K562 (cell line): ENCODE data around the gene CAGE1. TPM values are rescaled to one million over a fixed set of nuclear protein-coding genes. Genes with fewer than 3 reads are reported as not detected.

Experiments
- ESRRA ChIP-seq: fragments of 450-650 bp; IDR thresholded peaks from 2 replicates; pipeline ENCODE4 v1.6.1; 2014; ENCODE audit warnings: low read depth, mild to moderate bottlenecking, moderate library complexity, borderline replicate concordance
- EWSR1 ChIP-seq: fragments of 450-650 bp; IDR thresholded peaks from 2 replicates; pipeline ENCODE4 v1.6.1; 2018; ENCODE audit warnings: borderline replicate concordance, mild to moderate bottlenecking, low read depth, moderate library complexity; ENCODE audit not compliant: partially characterized antibody
- FOXP1 ChIP-seq: sonication (generic); formaldehyde crosslinking; IDR thresholded peaks from 2 replicates; pipeline ENCODE4 v1.8.0; 2022; ENCODE audit warnings: mild to moderate bottlenecking, missing genetic modification reagents
- GTF2B ChIP-seq: IDR thresholded peaks from 2 replicates; pipeline ENCODE4 v1.6.1; 2011; ENCODE audit not compliant: insufficient read length; ENCODE audit errors: extremely low read depth
- HMG20B ChIP-seq: fragments of 250-450 bp; sonication (Bioruptor Pico); IDR thresholded peaks from 2 replicates; pipeline ENCODE4 v1.5.0; 2021; ENCODE audit warnings: mild to moderate bottlenecking
- ILF3 ChIP-seq: fragments of 450-650 bp; IDR thresholded peaks from 2 replicates; pipeline ENCODE4 v1.6.1; 2018; ENCODE audit warnings: antibody characterized with exemption, mild to moderate bottlenecking, moderate library complexity, borderline replicate concordance
- MAFK ChIP-seq: IDR thresholded peaks from 2 replicates; pipeline ENCODE4 v1.6.1; 2011; ENCODE audit warnings: low read length, improper control_type of control experiment
- MTA3 ChIP-seq: fragments of 450-650 bp; formaldehyde crosslinking; IDR thresholded peaks from 2 replicates; pipeline ENCODE4 v1.6.1; 2017; ENCODE audit warnings: mild to moderate bottlenecking, borderline replicate concordance
- MTF1 ChIP-seq: fragments of 250-450 bp; sonication (Bioruptor Pico); IDR thresholded peaks from 2 replicates; pipeline ENCODE4 v1.9.0; 2021; ENCODE audit warnings: moderate library complexity, mild to moderate bottlenecking, inconsistent platforms, borderline replicate concordance
- PHF8 ChIP-seq: fragments of 200-600 bp; sonication (generic); IDR thresholded peaks from 2 replicates; pipeline ENCODE4 v1.6.1; 2012; ENCODE audit warnings: mixed run types, mild to moderate bottlenecking, inconsistent platforms, low read length, moderate library complexity, borderline replicate concordance
- PHTF2 ChIP-seq: fragments of 250-450 bp; sonication (Bioruptor Pico); IDR thresholded peaks from 2 replicates; pipeline ENCODE4 v1.5.0; 2021; ENCODE audit warnings: mild to moderate bottlenecking
- PURB ChIP-seq: sonication (generic); formaldehyde crosslinking; IDR thresholded peaks from 2 replicates; pipeline ENCODE4 v1.9.0; 2021; ENCODE audit warnings: low read depth, mild to moderate bottlenecking, missing genetic modification reagents
- SIRT6 ChIP-seq: IDR thresholded peaks from one replicate; pipeline ENCODE4 v1.6.1; 2012; ENCODE audit warnings: low read depth, mild to moderate bottlenecking, control low read depth, inconsistent platforms, low read length, moderate library complexity
- SMARCE1 ChIP-seq: fragments of 450-650 bp; IDR thresholded peaks from 2 replicates; pipeline ENCODE4 v1.7.1; 2016; ENCODE audit warnings: mild to moderate bottlenecking
- SRSF7 ChIP-seq: fragments of 200-400 bp; formaldehyde crosslinking; optimal IDR thresholded peaks from 2 replicates; pipeline ENCODE3; 2017; ENCODE audit warnings: mild to moderate bottlenecking, low read depth, low read length
- TEAD4 ChIP-seq, 2 experiments: sonication (generic) in 1 of 2; formaldehyde crosslinking in 1 of 2; IDR thresholded peaks; 2 replicates each; pipeline versions ENCODE4 v1.6.1 to v1.8.0; 2012 to 2022; ENCODE audit warnings: borderline replicate concordance in 1 of 2, inconsistent platforms in 1 of 2, low read length in 1 of 2, mild to moderate bottlenecking in 1 of 2, missing genetic modification reagents in 1 of 2
- polyA plus RNA-seq, 8 experiments: library from polyadenylated mRNA; depleted of rRNA in 4 of 8; stranded (reverse) in 5 of 8; unstranded in 3 of 8; fragments of >200 nt; fragmentation: Nextera tagmentation in 2 of 8; fragmentation: Illumina TruSeq in 1 of 8; extraction: Ambion mirVana in 2 of 8; extraction: Trizol in 1 of 8; gene quantifications; 2 replicates each; pipeline versions ENCODE4 v1.2.1 to v1.2.3, GENCODE V29; 2011 to 2014; ENCODE audit warnings: inconsistent platforms in 1 of 8, missing spikeins in 1 of 8
- total RNA-seq, 7 experiments: library from RNA; depleted of rRNA in 6 of 7; stranded (reverse); fragments of >200 nt in 6 of 7; fragmentation: Illumina TruSeq in 2 of 7; extraction: Trizol in 2 of 7; gene quantifications; 2 replicates each; pipeline versions ENCODE4 v1.2.1 to v1.2.3, GENCODE V29; 2011 to 2021; ENCODE audit warnings: low replicate concordance in 1 of 7
- TF ChIP-seq, protein P1 (sequence below): sonication (generic); formaldehyde crosslinking; IDR thresholded peaks from 2 replicates; pipeline ENCODE4 v1.8.0; 2023; ENCODE audit warnings: mild to moderate bottlenecking, missing genetic modification reagents
- TF ChIP-seq, protein P2 (sequence below): sonication (generic); formaldehyde crosslinking; IDR thresholded peaks from 2 replicates; pipeline ENCODE4 v1.8.0; 2022; ENCODE audit warnings: mild to moderate bottlenecking, missing genetic modification reagents
- TF ChIP-seq, protein P3 (sequence below): fragments of 250-450 bp; sonication (Bioruptor Pico); IDR thresholded peaks from 2 replicates; pipeline ENCODE4 v1.8.0; 2022; ENCODE audit warnings: moderate library complexity, mild to moderate bottlenecking, inconsistent platforms
- TF ChIP-seq, protein P4 (sequence below): fragments of 250-450 bp; sonication (Bioruptor Pico); IDR thresholded peaks from 2 replicates; pipeline ENCODE4 v1.8.0; 2022; ENCODE audit warnings: moderate library complexity, mild to moderate bottlenecking, inconsistent platforms

The CAGE1 gene
- total and polyA plus RNA-seq, 9 of the 15 experiments (the other 6 are each of a cell fraction or from before 2014, with no cell fraction given), result 0.13 to 0.33 (median 0.18) TPM; not detected in 4

GRCh38 chr6:7311917-7312615 is 77.5 kb downstream of the CAGE1 start (continued):
- TF ChIP-seq SRSF7, result no peak
- no peak for TF ChIP-seq PURB (CRISPR knock-in tag)
- TF ChIP-seq TEAD4 (IDR thresholded peaks at IDR 0.05; ENCODE audit: low read length), result no peak
- TF ChIP-seq TEAD4 (CRISPR knock-in tag; IDR thresholded peaks at IDR 0.05; ENCODE audit: borderline replicate concordance), result no peak
- no peak for TF ChIP-seq SIRT6
- TF ChIP-seq, protein P1, sequence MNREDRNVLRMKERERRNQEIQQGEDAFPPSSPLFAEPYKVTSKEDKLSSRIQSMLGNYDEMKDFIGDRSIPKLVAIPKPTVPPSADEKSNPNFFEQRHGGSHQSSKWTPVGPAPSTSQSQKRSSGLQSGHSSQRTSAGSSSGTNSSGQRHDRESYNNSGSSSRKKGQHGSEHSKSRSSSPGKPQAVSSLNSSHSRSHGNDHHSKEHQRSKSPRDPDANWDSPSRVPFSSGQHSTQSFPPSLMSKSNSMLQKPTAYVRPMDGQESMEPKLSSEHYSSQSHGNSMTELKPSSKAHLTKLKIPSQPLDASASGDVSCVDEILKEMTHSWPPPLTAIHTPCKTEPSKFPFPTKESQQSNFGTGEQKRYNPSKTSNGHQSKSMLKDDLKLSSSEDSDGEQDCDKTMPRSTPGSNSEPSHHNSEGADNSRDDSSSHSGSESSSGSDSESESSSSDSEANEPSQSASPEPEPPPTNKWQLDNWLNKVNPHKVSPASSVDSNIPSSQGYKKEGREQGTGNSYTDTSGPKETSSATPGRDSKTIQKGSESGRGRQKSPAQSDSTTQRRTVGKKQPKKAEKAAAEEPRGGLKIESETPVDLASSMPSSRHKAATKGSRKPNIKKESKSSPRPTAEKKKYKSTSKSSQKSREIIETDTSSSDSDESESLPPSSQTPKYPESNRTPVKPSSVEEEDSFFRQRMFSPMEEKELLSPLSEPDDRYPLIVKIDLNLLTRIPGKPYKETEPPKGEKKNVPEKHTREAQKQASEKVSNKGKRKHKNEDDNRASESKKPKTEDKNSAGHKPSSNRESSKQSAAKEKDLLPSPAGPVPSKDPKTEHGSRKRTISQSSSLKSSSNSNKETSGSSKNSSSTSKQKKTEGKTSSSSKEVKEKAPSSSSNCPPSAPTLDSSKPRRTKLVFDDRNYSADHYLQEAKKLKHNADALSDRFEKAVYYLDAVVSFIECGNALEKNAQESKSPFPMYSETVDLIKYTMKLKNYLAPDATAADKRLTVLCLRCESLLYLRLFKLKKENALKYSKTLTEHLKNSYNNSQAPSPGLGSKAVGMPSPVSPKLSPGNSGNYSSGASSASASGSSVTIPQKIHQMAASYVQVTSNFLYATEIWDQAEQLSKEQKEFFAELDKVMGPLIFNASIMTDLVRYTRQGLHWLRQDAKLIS (CRISPR knock-in tag), result no peak
- TF ChIP-seq PHF8, result no peak
- no peak for TF ChIP-seq EWSR1
- no peak for TF ChIP-seq GTF2B
- TF ChIP-seq, protein P2, sequence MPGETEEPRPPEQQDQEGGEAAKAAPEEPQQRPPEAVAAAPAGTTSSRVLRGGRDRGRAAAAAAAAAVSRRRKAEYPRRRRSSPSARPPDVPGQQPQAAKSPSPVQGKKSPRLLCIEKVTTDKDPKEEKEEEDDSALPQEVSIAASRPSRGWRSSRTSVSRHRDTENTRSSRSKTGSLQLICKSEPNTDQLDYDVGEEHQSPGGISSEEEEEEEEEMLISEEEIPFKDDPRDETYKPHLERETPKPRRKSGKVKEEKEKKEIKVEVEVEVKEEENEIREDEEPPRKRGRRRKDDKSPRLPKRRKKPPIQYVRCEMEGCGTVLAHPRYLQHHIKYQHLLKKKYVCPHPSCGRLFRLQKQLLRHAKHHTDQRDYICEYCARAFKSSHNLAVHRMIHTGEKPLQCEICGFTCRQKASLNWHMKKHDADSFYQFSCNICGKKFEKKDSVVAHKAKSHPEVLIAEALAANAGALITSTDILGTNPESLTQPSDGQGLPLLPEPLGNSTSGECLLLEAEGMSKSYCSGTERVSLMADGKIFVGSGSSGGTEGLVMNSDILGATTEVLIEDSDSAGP (CRISPR knock-in tag), result no peak
- TF ChIP-seq MTA3, result no peak
- TF ChIP-seq, protein P3, sequence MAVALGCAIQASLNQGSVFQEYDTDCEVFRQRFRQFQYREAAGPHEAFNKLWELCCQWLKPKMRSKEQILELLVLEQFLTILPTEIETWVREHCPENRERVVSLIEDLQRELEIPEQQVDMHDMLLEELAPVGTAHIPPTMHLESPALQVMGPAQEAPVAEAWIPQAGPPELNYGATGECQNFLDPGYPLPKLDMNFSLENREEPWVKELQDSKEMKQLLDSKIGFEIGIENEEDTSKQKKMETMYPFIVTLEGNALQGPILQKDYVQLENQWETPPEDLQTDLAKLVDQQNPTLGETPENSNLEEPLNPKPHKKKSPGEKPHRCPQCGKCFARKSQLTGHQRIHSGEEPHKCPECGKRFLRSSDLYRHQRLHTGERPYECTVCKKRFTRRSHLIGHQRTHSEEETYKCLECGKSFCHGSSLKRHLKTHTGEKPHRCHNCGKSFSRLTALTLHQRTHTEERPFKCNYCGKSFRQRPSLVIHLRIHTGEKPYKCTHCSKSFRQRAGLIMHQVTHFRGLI (CRISPR knock-in tag), result no peak
- TF ChIP-seq FOXP1 (CRISPR knock-in tag), result no peak
- TF ChIP-seq, protein P4, sequence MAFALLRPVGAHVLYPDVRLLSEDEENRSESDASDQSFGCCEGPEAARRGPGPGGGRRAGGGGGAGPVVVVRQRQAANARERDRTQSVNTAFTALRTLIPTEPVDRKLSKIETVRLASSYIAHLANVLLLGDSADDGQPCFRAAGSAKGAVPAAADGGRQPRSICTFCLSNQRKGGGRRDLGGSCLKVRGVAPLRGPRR (CRISPR knock-in tag), result no peak
- TF ChIP-seq ESRRA, result no peak
- TF ChIP-seq MTF1 (CRISPR knock-in tag), result no peak
- no peak for TF ChIP-seq SMARCE1
- TF ChIP-seq HMG20B (CRISPR knock-in tag), result no peak
- no peak for TF ChIP-seq MAFK
- no peak for TF ChIP-seq ILF3
- no peak for TF ChIP-seq PHTF2 (CRISPR knock-in tag)
